ENCODE measurements around the gene ZNF143.

Gene ZNF143

GRCh38 chr11:9524001-9524400 lies 63.2 kb downstream of the ZNF143 start:
- Histone ChIP-seq H3K9me3 (ENCODE audit: control insufficient read depth in 5 of 5, low read length in 5 of 5) (no peaks in the 10 kb centered on the region), H3K9ac (ENCODE audit: low read length in 5 of 5) (no peak overlapping the region), H3K27ac (ENCODE audit: low read depth, low read length) (no peak overlapping the region), H3K4me1 (ENCODE audit: control insufficient read depth in 5 of 5, insufficient read depth in 5 of 5, low read length in 5 of 5) (peaks cover 0 to 9% (median 6%) of the 10 kb centered on the region in 5 donors), H3K4me3 (ENCODE audit: low read depth in 1 of 5, low read length in 5 of 5) (no peak overlapping the region), H3K27me3 (ENCODE audit: control insufficient read depth in 5 of 5, insufficient read depth in 4 of 5, low read length in 5 of 5) (no peaks in the 10 kb centered on the region), H3K36me3 (ENCODE audit: control insufficient read depth in 5 of 5, insufficient read depth in 5 of 5, low read length in 5 of 5) (peaks cover 4 to 26% (median 13%) of the 10 kb centered on the region in 5 donors)

DNA sequence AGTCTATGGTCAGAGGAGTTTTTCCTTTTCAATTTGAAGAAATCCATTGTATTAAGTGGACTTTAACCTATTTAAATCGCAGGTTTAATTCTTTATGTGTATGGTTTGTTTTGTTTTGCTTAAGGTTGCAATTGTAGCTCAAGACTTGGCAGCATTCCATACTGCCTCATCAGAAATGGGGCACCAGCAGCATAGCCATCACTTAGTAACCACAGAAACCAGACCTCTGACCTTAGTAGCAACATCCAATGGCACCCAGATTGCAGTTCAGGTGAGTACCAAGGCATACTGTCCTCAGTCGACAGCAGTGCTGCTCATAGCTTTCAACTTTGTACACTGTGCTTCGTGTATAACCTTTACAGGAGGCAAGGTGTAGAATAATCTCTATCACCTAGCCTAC lies 64.3 kb downstream of the ZNF143 start:
- Histone ChIP-seq H3K27ac (ENCODE audit: low read depth, low read length) (no peak overlapping the region), H3K4me3 (ENCODE audit: low read depth in 1 of 5, low read length in 5 of 5) (no peak overlapping the region), H3K9ac (ENCODE audit: low read length in 5 of 5) (no peak overlapping the region)

GRCh38 chr11:9527481-9528135 lies 66.8 kb downstream of the ZNF143 start:
- H3K4me3 ChIP-seq (ENCODE audit: low read depth in 1 of 5, low read length in 5 of 5): no peak overlapping the region
- H3K9ac ChIP-seq (ENCODE audit: low read length in 5 of 5): peak overlapping the region in 1 of 5 donors; percentile 2
- peaks cover 4 to 15% (median 10%) of the 10 kb centered on the region in 5 donors for H3K36me3 ChIP-seq (ENCODE audit: control insufficient read depth in 5 of 5, insufficient read depth in 5 of 5, low read length in 5 of 5)
- H3K27ac ChIP-seq (ENCODE audit: low read depth, low read length): peak overlapping the region; percentile 32
- peaks cover 2 to 18% (median 15%) of the 10 kb centered on the region in 5 donors for H3K4me1 ChIP-seq (ENCODE audit: control insufficient read depth in 5 of 5, insufficient read depth in 5 of 5, low read length in 5 of 5)
- H3K27me3 ChIP-seq (ENCODE audit: control insufficient read depth in 5 of 5, insufficient read depth in 4 of 5, low read length in 5 of 5): no peaks in the 10 kb centered on the region
- no peaks in the 10 kb centered on the region for H3K9me3 ChIP-seq (ENCODE audit: control insufficient read depth in 5 of 5, low read length in 5 of 5)

More for the DNA sequence above, 64.3 kb downstream of the ZNF143 start:
- Histone ChIP-seq H3K36me3 (ENCODE audit: control insufficient read depth in 5 of 5, insufficient read depth in 5 of 5, low read length in 5 of 5) (peaks cover 4 to 20% (median 13%) of the 10 kb centered on the region in 5 donors), H3K4me1 (ENCODE audit: control insufficient read depth in 5 of 5, insufficient read depth in 5 of 5, low read length in 5 of 5) (peaks cover 2 to 18% (median 15%) of the 10 kb centered on the region in 5 donors), H3K9me3 (ENCODE audit: control insufficient read depth in 5 of 5, low read length in 5 of 5) (no peaks in the 10 kb centered on the region), H3K27me3 (ENCODE audit: control insufficient read depth in 5 of 5, insufficient read depth in 4 of 5, low read length in 5 of 5) (no peaks in the 10 kb centered on the region)

DNA sequence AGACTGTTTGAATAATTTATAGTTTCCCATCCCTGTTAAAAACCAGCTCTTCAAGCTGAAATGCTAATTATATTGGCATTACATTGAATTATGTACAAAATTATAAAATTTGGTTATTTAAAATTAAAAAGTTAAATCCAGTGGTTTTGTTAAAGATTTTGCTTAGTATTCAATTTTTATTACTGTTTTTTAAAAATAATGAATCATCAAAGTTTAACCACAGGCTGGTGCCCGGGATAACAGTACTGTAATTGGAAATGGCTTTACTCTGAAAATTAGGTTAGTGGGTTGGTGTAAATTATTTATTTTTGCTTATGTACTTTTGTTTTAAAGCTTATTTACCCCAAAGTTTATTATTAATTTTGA lies 67.3 kb downstream of the ZNF143 start:
- Histone ChIP-seq H3K9me3 (ENCODE audit: control insufficient read depth in 5 of 5, low read length in 5 of 5) (no peaks in the 10 kb centered on the region), H3K4me1 (ENCODE audit: control insufficient read depth in 5 of 5, insufficient read depth in 5 of 5, low read length in 5 of 5) (peaks cover 2 to 18% (median 15%) of the 10 kb centered on the region in 5 donors), H3K9ac (ENCODE audit: low read length in 5 of 5) (no peak overlapping the region), H3K27ac (ENCODE audit: low read depth, low read length) (peak overlapping the region; percentile 32), H3K4me3 (ENCODE audit: low read depth in 1 of 5, low read length in 5 of 5) (no peak overlapping the region), H3K36me3 (ENCODE audit: control insufficient read depth in 5 of 5, insufficient read depth in 5 of 5, low read length in 5 of 5) (peaks cover 4 to 15% (median 10%) of the 10 kb centered on the region in 5 donors), H3K27me3 (ENCODE audit: control insufficient read depth in 5 of 5, insufficient read depth in 4 of 5, low read length in 5 of 5) (no peaks in the 10 kb centered on the region)

- Histone ChIP-seq H3K4me3 (ENCODE audit: low read depth in 1 of 5, low read length in 5 of 5) (no peak overlapping the region), H3K36me3 (ENCODE audit: control insufficient read depth in 5 of 5, insufficient read depth in 5 of 5, low read length in 5 of 5) (peaks cover 4 to 15% (median 10%) of the 10 kb centered on the region in 5 donors), H3K9me3 (ENCODE audit: control insufficient read depth in 5 of 5, low read length in 5 of 5) (no peaks in the 10 kb centered on the region), H3K27me3 (ENCODE audit: control insufficient read depth in 5 of 5, insufficient read depth in 4 of 5, low read length in 5 of 5) (no peaks in the 10 kb centered on the region), H3K27ac (ENCODE audit: low read depth, low read length) (no peak overlapping the region), H3K9ac (ENCODE audit: low read length in 5 of 5) (no peak overlapping the region), H3K4me1 (ENCODE audit: control insufficient read depth in 5 of 5, insufficient read depth in 5 of 5, low read length in 5 of 5) (peaks cover 2 to 18% (median 15%) of the 10 kb centered on the region in 5 donors)
These were observed 67.9 kb downstream of the ZNF143 start for GRCh38 chr11:9528573-9529333.

DNA sequence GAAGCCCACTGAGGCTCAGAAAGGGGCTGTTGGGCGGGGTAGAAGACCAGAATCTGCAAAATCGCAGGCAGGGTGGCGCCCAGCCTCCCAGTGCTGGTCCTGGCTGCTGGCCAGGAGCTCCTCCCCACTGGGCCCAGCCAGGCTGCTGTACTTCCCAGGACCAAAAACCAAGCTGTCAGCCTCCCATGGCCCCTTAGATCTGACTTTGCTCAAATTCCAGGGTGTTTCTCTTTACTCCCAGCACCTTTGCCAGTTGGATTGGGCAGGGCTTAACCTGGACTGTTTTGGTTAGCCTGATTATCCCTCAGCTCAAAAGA lies 68.5 kb downstream of the ZNF143 start:
- Histone ChIP-seq H3K4me1 (ENCODE audit: control insufficient read depth in 5 of 5, insufficient read depth in 5 of 5, low read length in 5 of 5) (peaks cover 2 to 18% (median 15%) of the 10 kb centered on the region in 5 donors), H3K36me3 (ENCODE audit: control insufficient read depth in 5 of 5, insufficient read depth in 5 of 5, low read length in 5 of 5) (peaks cover 4 to 15% (median 10%) of the 10 kb centered on the region in 5 donors), H3K27ac (ENCODE audit: low read depth, low read length) (no peak overlapping the region), H3K4me3 (ENCODE audit: low read depth in 1 of 5, low read length in 5 of 5) (no peak overlapping the region), H3K9me3 (ENCODE audit: control insufficient read depth in 5 of 5, low read length in 5 of 5) (no peaks in the 10 kb centered on the region), H3K27me3 (ENCODE audit: control insufficient read depth in 5 of 5, insufficient read depth in 4 of 5, low read length in 5 of 5) (no peaks in the 10 kb centered on the region), H3K9ac (ENCODE audit: low read length in 5 of 5) (peak overlapping the region in 1 of 5 donors; percentile 10)

DNA sequence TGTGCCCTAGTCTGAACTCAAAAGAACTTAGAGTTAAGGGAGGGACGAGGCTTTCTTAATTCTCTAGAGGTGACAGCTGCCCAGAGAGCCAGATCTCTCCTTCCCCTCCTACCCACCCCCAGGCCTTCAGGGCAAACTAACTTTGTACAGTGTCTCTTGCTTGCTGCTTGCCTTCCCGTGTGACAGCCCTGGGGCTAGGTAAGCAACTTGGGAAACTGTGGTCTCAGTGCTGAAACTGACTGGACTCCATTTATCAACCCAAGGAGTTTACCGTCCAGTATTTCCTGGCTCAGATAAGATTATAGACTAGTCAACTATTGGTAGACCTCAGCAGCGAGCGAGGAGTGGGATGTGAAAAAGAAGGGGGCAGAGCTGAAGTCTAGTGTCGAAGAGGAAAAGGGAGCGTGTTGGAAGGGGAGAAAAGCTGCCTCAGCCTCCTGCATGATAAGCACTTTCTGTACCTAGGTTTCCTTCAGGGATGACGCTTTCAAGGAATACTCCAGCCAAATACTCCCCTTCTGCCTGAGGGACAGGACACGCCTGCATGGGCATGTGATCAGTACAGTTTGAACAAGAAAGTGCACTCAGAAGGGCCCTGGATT lies 69.3 kb downstream of the ZNF143 start:
- no peaks in the 10 kb centered on the region for H3K9me3 ChIP-seq (ENCODE audit: control insufficient read depth in 5 of 5, low read length in 5 of 5)
- no peaks in the 10 kb centered on the region for H3K27me3 ChIP-seq (ENCODE audit: control insufficient read depth in 5 of 5, insufficient read depth in 4 of 5, low read length in 5 of 5)
- H3K27ac ChIP-seq (ENCODE audit: low read depth, low read length): no peak overlapping the region
- H3K4me1 ChIP-seq (ENCODE audit: control insufficient read depth in 5 of 5, insufficient read depth in 5 of 5, low read length in 5 of 5): peaks cover 2 to 18% (median 15%) of the 10 kb centered on the region in 5 donors
- H3K4me3 ChIP-seq (ENCODE audit: low read depth in 1 of 5, low read length in 5 of 5): no peak overlapping the region
- H3K36me3 ChIP-seq (ENCODE audit: control insufficient read depth in 5 of 5, insufficient read depth in 5 of 5, low read length in 5 of 5): peaks cover 2 to 14% (median 8%) of the 10 kb centered on the region in 5 donors
- H3K9ac ChIP-seq (ENCODE audit: low read length in 5 of 5): no peak overlapping the region

GRCh38 chr11:9530901-9531625 lies 70.3 kb downstream of the ZNF143 start:
- Histone ChIP-seq H3K27ac (ENCODE audit: low read depth, low read length) (no peak overlapping the region), H3K4me1 (ENCODE audit: control insufficient read depth in 5 of 5, insufficient read depth in 5 of 5, low read length in 5 of 5) (peaks cover 2 to 19% (median 16%) of the 10 kb centered on the region in 5 donors), H3K9me3 (ENCODE audit: control insufficient read depth in 5 of 5, low read length in 5 of 5) (no peaks in the 10 kb centered on the region), H3K9ac (ENCODE audit: low read length in 5 of 5) (no peak overlapping the region), H3K36me3 (ENCODE audit: control insufficient read depth in 5 of 5, insufficient read depth in 5 of 5, low read length in 5 of 5) (peaks cover 0 to 5% (median 0%) of the 10 kb centered on the region in 5 donors), H3K27me3 (ENCODE audit: control insufficient read depth in 5 of 5, insufficient read depth in 4 of 5, low read length in 5 of 5) (no peaks in the 10 kb centered on the region), H3K4me3 (ENCODE audit: low read depth in 1 of 5, low read length in 5 of 5) (no peak overlapping the region)

DNA sequence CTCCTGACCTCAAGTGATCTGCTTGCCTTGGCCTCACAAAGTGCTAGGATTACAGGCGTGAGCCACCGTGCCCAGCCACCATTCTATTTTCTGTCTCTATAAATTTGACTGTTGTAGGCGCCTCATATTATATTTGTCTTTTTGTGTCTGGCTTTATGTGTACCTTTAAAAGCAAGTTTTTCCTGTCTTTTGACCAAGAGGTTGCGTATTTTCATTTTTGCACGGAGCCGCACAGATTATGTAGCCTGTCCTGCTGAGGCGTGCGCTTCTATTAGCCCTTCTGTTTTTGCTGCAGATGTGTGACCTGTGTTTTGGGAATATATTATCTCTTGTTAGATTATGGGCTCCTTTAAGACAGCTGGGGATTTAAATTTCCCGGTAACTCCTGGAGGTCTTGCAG lies 72.2 kb downstream of the ZNF143 start:
- H3K9ac ChIP-seq (ENCODE audit: low read length in 5 of 5): no peak overlapping the region
- no peaks in the 10 kb centered on the region for H3K9me3 ChIP-seq (ENCODE audit: control insufficient read depth in 5 of 5, low read length in 5 of 5)
- no peaks in the 10 kb centered on the region for H3K27me3 ChIP-seq (ENCODE audit: control insufficient read depth in 5 of 5, insufficient read depth in 4 of 5, low read length in 5 of 5)
- peaks cover 0 to 3% (median 0%) of the 10 kb centered on the region in 5 donors for H3K36me3 ChIP-seq (ENCODE audit: control insufficient read depth in 5 of 5, insufficient read depth in 5 of 5, low read length in 5 of 5)
- no peak overlapping the region for H3K4me3 ChIP-seq (ENCODE audit: low read depth in 1 of 5, low read length in 5 of 5)
- H3K4me1 ChIP-seq (ENCODE audit: control insufficient read depth in 5 of 5, insufficient read depth in 5 of 5, low read length in 5 of 5): peaks cover 2 to 15% (median 9%) of the 10 kb centered on the region in 5 donors
- no peak overlapping the region for H3K27ac ChIP-seq (ENCODE audit: low read depth, low read length)

Data from subcutaneous abdominal adipose tissue (tissue), 5 donors.